B cell (primary cell): ENCODE results near the gene FHIT. TPM values are rescaled to one million over a fixed set of nuclear protein-coding genes. Genes with fewer than 3 reads are reported as not detected.

Source experiments
- ATAC-seq: fragments of 200-7000 bp; cut with Tn5 transposase; one replicate; pipeline ENCODE4 v1.10.0; 2021; ENCODE audit warnings: low read depth, mild to moderate bottlenecking, moderate number of reproducible peaks, moderate library complexity
- CTCF ChIA-PET: fragments of 350-600 bp; sonication (Branson Sonifier 250); formaldehyde crosslinking; loops from one replicate; lab custom pipeline; 2021; ENCODE audit warnings: antibody characterized with exemption, inconsistent platforms; lab: Charles Lee
- POLR2A ChIA-PET: fragments of 350-600 bp; sonication (Branson Sonifier 250); formaldehyde crosslinking; loops from one replicate; lab custom pipeline; 2021; ENCODE audit warnings: antibody characterized with exemption; lab: Charles Lee
- DNase-seq: peaks from one replicate; pipeline ENCODE4 v3.0.0; 2013
- H2AFZ ChIP-seq: 2 replicates; pipeline ENCODE4 v1.6.1; 2012; ENCODE audit warnings: mild to moderate bottlenecking, low read depth, low read length; ENCODE audit not compliant: insufficient read depth, poor library complexity, severe bottlenecking
- H3K27ac ChIP-seq, 2 donors: 1 replicate in 1 of 2; 2 replicates in 1 of 2; pipeline ENCODE4 v1.5.1; 2012 to 2013; ENCODE audit warnings: low read length in 2 of 2, mild to moderate bottlenecking in 2 of 2, moderate library complexity in 1 of 2
- H3K27me3 ChIP-seq, 4 experiments: fragments of 200-600 bp in 1 of 4; sonication (generic) in 1 of 4; replicated peaks in 1 of 4; 1 replicate in 2 of 4; 2 replicates in 2 of 4; pipeline versions ENCODE4 v1.6.1 to v1.7.0; 2013 to 2016; ENCODE audit warnings: low read length in 3 of 4, mild to moderate bottlenecking in 2 of 4, mixed read lengths in 1 of 4, moderate library complexity in 1 of 4; ENCODE audit not compliant: insufficient read depth in 4 of 4, control insufficient read depth in 3 of 4; ENCODE audit errors: control extremely low read depth in 1 of 4
- H3K36me3 ChIP-seq, 2 experiments: replicated peaks in 1 of 2; 1 replicate in 1 of 2; 2 replicates in 1 of 2; pipeline versions ENCODE4 v1.6.1 to v1.7.1; 2013; ENCODE audit warnings: low read length in 1 of 2; ENCODE audit not compliant: insufficient read depth in 2 of 2, control insufficient read depth in 1 of 2; ENCODE audit errors: control extremely low read depth in 1 of 2, extremely low read depth in 1 of 2
- H3K4me1 ChIP-seq, 2 donors: fragments of 200-600 bp in 1 of 2; sonication (generic) in 1 of 2; 1 replicate in 1 of 2; 2 replicates in 1 of 2; pipeline versions ENCODE4 v1.5.1 to v1.6.1; 2013 to 2017; ENCODE audit warnings: low read length in 2 of 2; ENCODE audit not compliant: control insufficient read depth in 2 of 2, insufficient read depth in 2 of 2
- H3K4me2 ChIP-seq: replicated peaks from 2 replicates; pipeline ENCODE3; 2012; ENCODE audit warnings: mild to moderate bottlenecking, low read depth, low read length; ENCODE audit not compliant: poor library complexity, severe bottlenecking
- H3K4me3 ChIP-seq, 5 experiments: fragments of 200-600 bp in 1 of 5; sonication (generic) in 1 of 5; 1 replicate in 3 of 5; 2 replicates in 2 of 5; pipeline versions ENCODE4 v1.5.1 to v1.7.0; 2011 to 2016; ENCODE audit warnings: low read length in 4 of 5, mild to moderate bottlenecking in 4 of 5, low read depth in 2 of 5, control low read depth in 1 of 5, moderate library complexity in 1 of 5; ENCODE audit not compliant: insufficient read depth in 1 of 5; ENCODE audit errors: control extremely low read depth in 1 of 5, extremely low read depth in 1 of 5
- H3K79me2 ChIP-seq: fragments of 200-600 bp; sonication (generic); one replicate; pipeline ENCODE4 v1.6.0; 2016; ENCODE audit warnings: low read length; ENCODE audit not compliant: control insufficient read depth, insufficient read depth
- H3K9ac ChIP-seq: fragments of 200-600 bp; sonication (generic); 2 replicates; pipeline ENCODE4 v1.6.1; 2017; ENCODE audit warnings: mild to moderate bottlenecking, low read length, moderate library complexity
- H3K9me3 ChIP-seq, 3 donors: one replicate each; pipeline versions ENCODE4 v1.6.1 to v1.7.1; 2013; ENCODE audit warnings: low read length in 2 of 3; ENCODE audit not compliant: control insufficient read depth in 2 of 3, insufficient read depth in 1 of 3; ENCODE audit errors: control extremely low read depth in 1 of 3
- H4K20me1 ChIP-seq: 2 replicates; pipeline ENCODE4 v1.6.0; 2012; ENCODE audit warnings: mild to moderate bottlenecking, low read length; ENCODE audit not compliant: insufficient read depth, control insufficient read depth, poor library complexity, severe bottlenecking
- H3K27ac Mint-ChIP-seq: one replicate; pipeline ENCODE4 v1.8.0; 2021; ENCODE audit warnings: mixed read lengths
- H3K27me3 Mint-ChIP-seq: one replicate; pipeline ENCODE4 v1.8.0; 2021; ENCODE audit warnings: mixed read lengths
- H3K4me1 Mint-ChIP-seq: one replicate; pipeline ENCODE4 v1.8.0; 2021; ENCODE audit warnings: mixed read lengths
- H3K4me3 Mint-ChIP-seq: one replicate; pipeline ENCODE4 v1.8.0; 2021; ENCODE audit warnings: mixed read lengths
- H3K9me3 Mint-ChIP-seq: one replicate; pipeline ENCODE4 v1.8.0; 2022; ENCODE audit warnings: mixed read lengths; ENCODE audit not compliant: insufficient read depth
- CTCF ChIP-seq: fragments of 200-600 bp; IDR thresholded peaks from one replicate; pipeline ENCODE4 v1.8.0; 2022; ENCODE audit warnings: antibody characterized with exemption, mild to moderate bottlenecking
- EZH2 ChIP-seq: IDR thresholded peaks from 2 replicates; pipeline ENCODE4 v1.6.1; 2012; ENCODE audit warnings: borderline replicate concordance, low read depth, mild to moderate bottlenecking, moderate library complexity, low read length; ENCODE audit not compliant: insufficient read depth, poor library complexity, severe bottlenecking
- WGBS: methylation state at CpG from one replicate; pipeline ENCODE4 v1.1.5; 2013; ENCODE audit warnings: missing lambda C conversion rate; ENCODE audit not compliant: insufficient coverage; 5-methylcytosine and 5-hydroxymethylcytosine counted together
- intact Hi-C: fragments of 100-400 bp; cut with micrococcal nuclease; formaldehyde crosslinking; loops from one replicate; pipeline ENCODE4 v1.10.0; 2022
- polyA plus RNA-seq: library from polyadenylated mRNA; depleted of rRNA; stranded (reverse); fragments of >200 nt; gene quantifications from 2 replicates; pipeline ENCODE4 v1.2.3, GENCODE V29; 2012
- total RNA-seq, 2 donors: library from RNA; stranded (reverse); fragments of 120-200 nt in 1 of 2; gene quantifications; 1 replicate in 1 of 2; 2 replicates in 1 of 2; pipeline versions ENCODE4 v1.2.3 to v1.2.4, GENCODE V29; 2013 to 2022

Gene FHIT
- total and polyA plus RNA-seq, 2 donors (not counting 1 experiment from before 2014, with no cell fraction given): 1.7 to 7.8 TPM

DNA sequence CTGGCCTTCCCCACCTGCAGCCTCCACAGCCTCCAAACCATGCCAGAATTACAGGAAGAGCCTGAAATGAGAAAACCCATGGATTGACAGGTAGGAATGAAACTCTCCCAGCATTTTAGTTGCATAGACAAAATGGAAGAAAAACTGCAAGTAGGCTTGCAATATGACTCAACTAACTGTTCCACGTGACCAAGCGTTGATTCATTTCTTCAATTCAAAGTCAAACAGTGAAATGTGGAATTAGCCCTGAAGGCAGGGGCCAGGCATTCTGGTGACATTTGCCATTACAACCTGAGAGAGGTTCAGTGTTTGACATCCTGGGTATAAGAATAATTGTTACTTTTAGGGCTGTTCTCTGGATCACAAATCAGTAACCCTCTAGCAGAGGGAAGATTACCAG lies 1525.0 kb downstream of the FHIT start:
- Histone ChIP-seq H3K9ac (no peak overlapping the region), H3K9me3 (no peaks in the 10 kb centered on the region), H3K4me3 (no peak overlapping the region), H3K4me2 (no peak overlapping the region), H2AFZ (no peak overlapping the region), H3K36me3 (no peaks in the 10 kb centered on the region), H3K27me3 (no peaks in the 10 kb centered on the region), H3K27ac (no peak overlapping the region), H4K20me1 (no peaks in the 10 kb centered on the region), H3K4me1 (no peaks in the 10 kb centered on the region), H3K79me2 (no peaks in the 10 kb centered on the region)
- Mint-ChIP-seq H3K9me3 (no peaks in the 10 kb centered on the region), H3K27ac (no peak overlapping the region), H3K27me3 (no peaks in the 10 kb centered on the region), H3K4me3 (no peak overlapping the region), H3K4me1 (no peaks in the 10 kb centered on the region)
- TF ChIP-seq EZH2 (no peak), CTCF (no peak)
- ATAC-seq (no peak), DNase-seq (no peak)
- no CpG with 5 or more reads among the region's 2 CpGs for WGBS
- ChIA-PET CTCF (no interaction called here), POLR2A (no interaction called here)
- intact Hi-C loops: no loop called here

- 67% methylated on average over 1 of the region's 1 CpG for WGBS
- CTCF ChIA-PET: no interaction called here
- no peak for ATAC-seq
Measured at GRCh38 chr3:59717679-59718205, 1533.5 kb downstream of the FHIT start.

More at GRCh38 chr3:59717679-59718205, 1533.5 kb downstream of the FHIT start:
- intact Hi-C loops: no loop called here
- no peaks in the 10 kb centered on the region for H3K79me2 ChIP-seq
- no peaks in the 10 kb centered on the region for H3K27me3 Mint-ChIP-seq
- no peak overlapping the region for H3K27ac ChIP-seq
- POLR2A ChIA-PET: no interaction called here
- no peak overlapping the region for H3K4me3 Mint-ChIP-seq
- no peak overlapping the region for H3K9ac ChIP-seq
- H3K36me3 ChIP-seq: no peaks in the 10 kb centered on the region
- TF ChIP-seq CTCF (no peak), EZH2 (no peak)
- no peaks in the 10 kb centered on the region for H3K27me3 ChIP-seq
- H3K4me1 ChIP-seq: no peaks in the 10 kb centered on the region
- no peak for DNase-seq
- H3K27ac Mint-ChIP-seq: no peak overlapping the region
- no peaks in the 10 kb centered on the region for H4K20me1 ChIP-seq
- no peak overlapping the region for H2AFZ ChIP-seq
- no peaks in the 10 kb centered on the region for H3K9me3 ChIP-seq
- no peaks in the 10 kb centered on the region for H3K4me1 Mint-ChIP-seq
- no peaks in the 10 kb centered on the region for H3K9me3 Mint-ChIP-seq
- no peak overlapping the region for H3K4me3 ChIP-seq
- H3K4me2 ChIP-seq: no peak overlapping the region
